KMS-11 (cell line): ENCODE measurements around the gene DSTN.

Experiments
- H2AFZ ChIP-seq: fragments of 200-600 bp; sonication (generic); 2 replicates; pipeline ENCODE4 v1.6.1; 2016; ENCODE audit warnings: antibody characterized with exemption, mixed run types, low read depth
- H3K27ac ChIP-seq: fragments of 200-600 bp; sonication (generic); 2 replicates; pipeline ENCODE4 v1.6.1; 2016; ENCODE audit warnings: mild to moderate bottlenecking, mixed run types
- H3K27me3 ChIP-seq: fragments of 200-600 bp; sonication (generic); 2 replicates; pipeline ENCODE4 v1.6.1; 2017; ENCODE audit warnings: mild to moderate bottlenecking, low read depth, mixed run types, moderate library complexity; ENCODE audit not compliant: insufficient read depth
- H3K36me3 ChIP-seq: fragments of 200-600 bp; sonication (generic); 2 replicates; pipeline ENCODE4 v1.6.1; 2017; ENCODE audit warnings: mild to moderate bottlenecking, mixed run types; ENCODE audit not compliant: insufficient read depth
- H3K4me1 ChIP-seq: fragments of 200-600 bp; sonication (generic); 2 replicates; pipeline ENCODE4 v1.6.1; 2016; ENCODE audit warnings: mild to moderate bottlenecking, low read depth, mixed run types; ENCODE audit not compliant: poor library complexity, severe bottlenecking
- H3K4me2 ChIP-seq: fragments of 200-600 bp; sonication (generic); 2 replicates; pipeline ENCODE4 v1.7.0; 2016; ENCODE audit warnings: mild to moderate bottlenecking, mixed run types
- H3K4me3 ChIP-seq: fragments of 200-600 bp; sonication (generic); IDR thresholded peaks from 2 replicates; pipeline ENCODE4 v1.6.1; 2017; ENCODE audit warnings: low read depth, low read length, mixed read lengths; ENCODE audit not compliant: insufficient read depth
- H3K79me2 ChIP-seq: fragments of 200-600 bp; sonication (generic); 2 replicates; pipeline ENCODE4 v1.6.1; 2016; ENCODE audit warnings: low read depth, mixed run types; ENCODE audit not compliant: insufficient read depth
- H3K9ac ChIP-seq: fragments of 200-600 bp; sonication (generic); 2 replicates; pipeline ENCODE4 v1.6.1; 2016; ENCODE audit warnings: mild to moderate bottlenecking, mixed run types
- H4K20me1 ChIP-seq: fragments of 200-600 bp; sonication (generic); 2 replicates; pipeline ENCODE4 v1.6.1; 2016; ENCODE audit warnings: mild to moderate bottlenecking, mixed run types; ENCODE audit not compliant: insufficient read depth
- CTCF ChIP-seq: fragments of 200-600 bp; sonication (generic); conservative IDR thresholded peaks from 2 replicates; pipeline ENCODE4 v1.6.1; 2017; ENCODE audit warnings: low read depth, mild to moderate bottlenecking, antibody characterized with exemption, low read length, moderate library complexity, mixed read lengths

Gene DSTN

GRCh38 chr20:17642404-17643269, 72.8 kb downstream of the DSTN start:
- no peak for TF ChIP-seq CTCF
- peaks cover 13% of the 10 kb centered on the region; the same call in 1 of the 2 replicates for H3K79me2 ChIP-seq
- no peak overlapping the region for H3K27ac ChIP-seq
- no peak overlapping the region for H2AFZ ChIP-seq
- peaks cover 25% of the 10 kb centered on the region for H3K4me1 ChIP-seq
- H3K36me3 ChIP-seq, result no peaks in the 10 kb centered on the region
- no peak overlapping the region for H3K9ac ChIP-seq
- H4K20me1 ChIP-seq, result no peaks in the 10 kb centered on the region
- H3K27me3 ChIP-seq, result no peaks in the 10 kb centered on the region
- no peak overlapping the region for H3K4me3 ChIP-seq
- H3K4me2 ChIP-seq, result no peak overlapping the region

GRCh38 chr20:17643531-17644188, 73.8 kb downstream of the DSTN start:
- peaks cover 35% of the 10 kb centered on the region for H3K4me1 ChIP-seq
- H3K27me3 ChIP-seq, result no peaks in the 10 kb centered on the region
- no peak overlapping the region for H3K4me3 ChIP-seq
- peaks cover 13% of the 10 kb centered on the region; the same call in 1 of the 2 replicates for H3K79me2 ChIP-seq
- no peak for TF ChIP-seq CTCF
- no peaks in the 10 kb centered on the region for H4K20me1 ChIP-seq
- H3K4me2 ChIP-seq, result no peak overlapping the region
- no peaks in the 10 kb centered on the region for H3K36me3 ChIP-seq
- H2AFZ ChIP-seq, result no peak overlapping the region
- H3K27ac ChIP-seq, result no peak overlapping the region
- H3K9ac ChIP-seq, result no peak overlapping the region

- H3K4me1 ChIP-seq, result peaks cover 42% of the 10 kb centered on the region
- no peaks in the 10 kb centered on the region for H3K27me3 ChIP-seq
- H4K20me1 ChIP-seq, result no peaks in the 10 kb centered on the region
- no peak overlapping the region for H3K4me2 ChIP-seq
- no peak overlapping the region for H3K9ac ChIP-seq
- no peak for TF ChIP-seq CTCF
- H2AFZ ChIP-seq, result no peak overlapping the region
- no peaks in the 10 kb centered on the region for H3K36me3 ChIP-seq
- no peak overlapping the region for H3K27ac ChIP-seq
- H3K79me2 ChIP-seq, result peaks cover 13% of the 10 kb centered on the region; the same call in 1 of the 2 replicates
- no peak overlapping the region for H3K4me3 ChIP-seq
Measured at GRCh38 chr20:17644451-17644850, 74.6 kb downstream of the DSTN start.

GRCh38 chr20:17645010-17645409, 75.1 kb downstream of the DSTN start:
- Histone ChIP-seq H4K20me1 (no peaks in the 10 kb centered on the region), H3K27me3 (no peaks in the 10 kb centered on the region), H3K4me3 (no peak overlapping the region), H3K9ac (no peak overlapping the region), H3K4me1 (peaks cover 47% of the 10 kb centered on the region), H2AFZ (no peak overlapping the region), H3K27ac (no peak overlapping the region), H3K36me3 (no peaks in the 10 kb centered on the region), H3K79me2 (peaks cover 13% of the 10 kb centered on the region; the same call in 1 of the 2 replicates), H3K4me2 (no peak overlapping the region)
- TF ChIP-seq CTCF, result no peak
